ENCODE results near the gene AMBP. TPM values are rescaled to one million over a fixed set of nuclear protein-coding genes. Genes with fewer than 3 reads are reported as not detected.

AMBP gene
- total and polyA plus RNA-seq, 2 of the 13 experiments (the other 11 are each of a cell fraction or from before 2014, with no cell fraction given), result 1,510 to 2,580 TPM

- TF ChIP-seq HIVEP1 (CRISPR knock-in tag; IDR thresholded peaks at IDR 0.05), result peak; percentile 94
- TF ChIP-seq CAMTA2 (CRISPR knock-in tag; IDR thresholded peaks at IDR 0.05; ENCODE audit: borderline replicate concordance), result no peak
- TF ChIP-seq BCL6 (CRISPR knock-in tag; IDR thresholded peaks at IDR 0.05), result peak; percentile 94
- peak; percentile 88 for TF ChIP-seq KDM4B (CRISPR knock-in tag; IDR thresholded peaks at IDR 0.05)
- TF ChIP-seq ZNF224 (CRISPR knock-in tag; IDR thresholded peaks at IDR 0.05), result peak; percentile 47; the same call in 1 of the 2 replicates
- TF ChIP-seq CSRNP2 (CRISPR knock-in tag; conservative IDR thresholded peaks at IDR 0.05; ENCODE audit: low read depth), result no peak
- peak; percentile 94 for TF ChIP-seq FOXP4 (CRISPR knock-in tag; IDR thresholded peaks at IDR 0.05)
- TF ChIP-seq ERF (CRISPR knock-in tag; IDR thresholded peaks at IDR 0.05), result peak; percentile 64; the same call in 1 of the 2 replicates
- peak; percentile 75 for TF ChIP-seq KAT8 (CRISPR knock-in tag; IDR thresholded peaks at IDR 0.05)
- no peak for TF ChIP-seq CENPBD1 (CRISPR knock-in tag; IDR thresholded peaks at IDR 0.05; ENCODE audit: borderline replicate concordance, low read depth)
- peak; percentile 74 for TF ChIP-seq THAP11 (CRISPR knock-in tag; IDR thresholded peaks at IDR 0.05)
- peak; percentile 69; the same call in 1 of the 2 replicates for TF ChIP-seq ZBTB25 (CRISPR knock-in tag; IDR thresholded peaks at IDR 0.05)
- TF ChIP-seq TCF7L2 (IDR thresholded peaks at IDR 0.05; ENCODE audit: low read depth, low read length), result no peak
- TF ChIP-seq GFI1 (CRISPR knock-in tag; IDR thresholded peaks at IDR 0.05; ENCODE audit: borderline replicate concordance), result peak; percentile 74; the same call in 1 of the 2 replicates
- peak; percentile 95 for TF ChIP-seq ZNF609 (CRISPR knock-in tag; IDR thresholded peaks at IDR 0.05; ENCODE audit: borderline replicate concordance)
Measured at GRCh38 chr9:114117996-114118830, 40.1 kb upstream of the AMBP start (continued).
